Breast epithelium (tissue), 3 donors: ENCODE measurements around the gene FOXC2.

ENCODE experiments used
- CTCF ChIP-seq, 3 donors: fragments of 450-650 bp; IDR thresholded peaks; one replicate each; pipeline ENCODE4 v1.5.1; 2016 to 2017; ENCODE audit warnings: antibody characterized with exemption in 3 of 3, mild to moderate bottlenecking in 3 of 3, moderate library complexity in 3 of 3
- POLR2A ChIP-seq: fragments of 450-650 bp; IDR thresholded peaks from one replicate; pipeline ENCODE4 v1.6.1; 2016; ENCODE audit warnings: antibody characterized with exemption, mild to moderate bottlenecking, moderate library complexity

- TF ChIP-seq CTCF (IDR thresholded peaks at IDR 0.05) (no peak), POLR2A (no peak)
Observed at GRCh38 chr16:86521236-86522197, 45.1 kb upstream of the FOXC2 start.
